AG09309 (cell line): ENCODE data around the gene RNF125.

Experiments
- DNase-seq: peaks from one replicate; pipeline ENCODE4 v3.0.0-alpha.2; 2010; ENCODE audit warnings: low read depth
- H3K4me3 ChIP-seq: 2 replicates; pipeline ENCODE4 v1.5.1; 2011; ENCODE audit warnings: mild to moderate bottlenecking, low read depth, low read length, moderate library complexity; ENCODE audit not compliant: control insufficient read depth
- CTCF ChIP-seq: IDR thresholded peaks from 2 replicates; pipeline ENCODE4 v1.5.1; 2011; ENCODE audit warnings: mild to moderate bottlenecking, low read depth, low read length, inconsistent platforms; ENCODE audit not compliant: insufficient read depth, control insufficient read depth; ENCODE audit errors: missing control alignments

Gene RNF125

GRCh38 chr18:32095192-32095899, 76.7 kb downstream of the RNF125 start:
- H3K4me3 ChIP-seq, result no peak overlapping the region
- TF ChIP-seq CTCF, result no peak
- DNase-seq, result no peak

DNA sequence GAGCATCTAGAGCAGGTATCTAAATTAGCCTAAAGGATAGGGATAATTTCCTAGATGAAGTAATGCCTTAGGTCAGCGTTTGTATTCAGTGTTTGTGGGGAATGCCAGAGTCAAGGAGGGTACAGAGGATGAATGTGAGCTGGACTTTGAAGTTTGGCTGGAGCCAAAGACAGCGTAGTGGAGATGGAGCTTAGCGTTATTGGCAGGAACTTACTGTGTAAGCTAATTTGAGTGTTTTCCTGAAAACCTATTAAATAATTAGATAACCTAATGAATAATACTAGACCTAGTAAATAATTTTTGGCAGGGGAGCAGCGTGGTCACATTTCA, 77.2 kb downstream of the RNF125 start:
- no peak overlapping the region for H3K4me3 ChIP-seq
- no peak for DNase-seq
- no peak for TF ChIP-seq CTCF

- DNase-seq, result no peak
- TF ChIP-seq CTCF, result no peak
- H3K4me3 ChIP-seq, result no peak overlapping the region
Observed at GRCh38 chr18:32096946-32097345, 78.3 kb downstream of the RNF125 start.

DNA sequence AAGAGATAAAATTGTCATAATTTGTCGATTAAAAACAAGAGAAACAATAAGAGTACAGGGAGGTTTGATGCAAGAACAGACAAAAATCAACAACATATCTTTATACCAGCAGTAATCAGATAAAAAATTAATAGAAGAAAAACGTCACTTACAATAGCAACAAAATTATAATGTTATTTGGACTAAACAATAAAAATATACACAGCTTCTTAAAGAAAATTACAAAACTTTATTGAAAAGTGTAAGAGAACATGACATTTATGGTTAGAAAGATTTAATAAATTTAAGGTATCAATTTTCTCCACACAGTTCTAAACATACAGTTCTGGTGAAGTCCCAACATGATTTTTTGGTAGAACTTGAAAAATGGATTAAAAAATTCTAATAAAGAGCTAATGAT, 85.9 kb downstream of the RNF125 start:
- H3K4me3 ChIP-seq, result no peak overlapping the region
- DNase-seq, result no peak
- no peak for TF ChIP-seq CTCF

- no peak overlapping the region for H3K4me3 ChIP-seq
- no peak for DNase-seq
- no peak for TF ChIP-seq CTCF
Observed at GRCh38 chr18:32110005-32110404, 91.4 kb downstream of the RNF125 start.

- no peak overlapping the region for H3K4me3 ChIP-seq
- no peak for TF ChIP-seq CTCF
- DNase-seq, result no peak
Observed at GRCh38 chr18:32111706-32112105, 93.1 kb downstream of the RNF125 start.

DNA sequence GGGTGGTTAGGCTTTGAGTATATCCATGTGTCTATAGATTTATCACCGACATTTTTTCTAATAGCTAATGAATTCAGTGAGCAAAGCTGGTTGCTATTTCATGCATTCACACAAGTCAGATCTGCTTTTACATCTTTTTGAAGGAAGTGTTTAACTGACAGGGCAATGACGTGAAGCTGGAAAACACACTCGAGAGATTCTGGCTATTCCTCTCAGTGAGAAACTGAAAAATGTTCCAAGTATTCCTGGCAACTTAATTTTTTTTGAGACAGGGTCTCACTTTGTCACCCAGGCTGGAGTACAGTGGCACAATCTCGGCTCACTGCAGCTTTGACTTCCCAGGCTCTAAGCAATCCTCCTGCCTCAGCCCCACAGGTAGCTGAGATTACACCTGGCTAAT, 94.2 kb downstream of the RNF125 start:
- no peak overlapping the region for H3K4me3 ChIP-seq
- TF ChIP-seq CTCF, result no peak
- DNase-seq, result no peak
